HepG2 (cell line): ENCODE measurements around the gene RXFP2. TPM values are rescaled to one million over a fixed set of nuclear protein-coding genes. Genes with fewer than 3 reads are reported as not detected.

Experiments used
- ATAC-seq: fragments of 200-7000 bp; cut with Tn5 transposase; 3 replicates; pipeline ENCODE4 v1.9.1; 2020; ENCODE audit warnings: mild to moderate bottlenecking, moderate library complexity
- BruUV-seq: library from RNA; stranded (reverse); fragments of 400-500 nt; replicated peaks from 2 replicates; lab custom pipeline; 2021; lab: Mats Ljungman, UMichigan
- CTCF ChIA-PET: fragments of 300-600 bp; formaldehyde crosslinking; extraction: SDS; loops from one replicate; lab custom pipeline; 2021; ENCODE audit warnings: low total read pairs, inconsistent platforms, low intra/inter-chr PET ratio; lab: Yijun Ruan, JAX
- POLR2A ChIA-PET: fragments of 350-600 bp; sonication (Branson Sonifier 250); formaldehyde crosslinking; loops from one replicate; lab custom pipeline; 2020; ENCODE audit warnings: antibody characterized with exemption, inconsistent platforms; lab: Yijun Ruan, JAX
- DNase-seq: peaks from one replicate; pipeline ENCODE4 v3.0.0-alpha.2; 2015; ENCODE audit warnings: low spot score
- FAIRE-seq: peaks from 3 replicates; lab custom pipeline; 2011; peaks lifted over from hg19 to GRCh38; lab: Jason Lieb, UNC
- H2AFZ ChIP-seq: one replicate; pipeline ENCODE4 v1.6.1; 2011; ENCODE audit warnings: low read length, inconsistent platforms
- H3K27ac ChIP-seq: fragments of 300-600 bp; 3 replicates; pipeline ENCODE4 v1.8.0; 2011; ENCODE audit warnings: mixed run types, mild to moderate bottlenecking, mixed read lengths, low read length, inconsistent platforms; ENCODE audit not compliant: insufficient read depth; ENCODE audit errors: extremely low read length
- H3K27me3 ChIP-seq, 2 experiments: fragments of 200-600 bp in 1 of 2; 2 replicates in 1 of 2; 3 replicates in 1 of 2; pipeline versions ENCODE4 v1.6.0 to v1.8.0; 2011; ENCODE audit warnings: low read length in 2 of 2, mild to moderate bottlenecking in 2 of 2, moderate library complexity in 2 of 2, inconsistent platforms in 1 of 2; ENCODE audit not compliant: insufficient read depth in 2 of 2, control insufficient read depth in 1 of 2
- H3K36me3 ChIP-seq, 2 experiments: fragments of 200-600 bp in 1 of 2; replicated peaks in 1 of 2; 2 replicates in 1 of 2; 3 replicates in 1 of 2; pipeline versions ENCODE4 v1.5.1 to v1.8.0; 2011; ENCODE audit warnings: low read length in 2 of 2, inconsistent platforms in 1 of 2; ENCODE audit not compliant: insufficient read depth in 2 of 2, control insufficient read depth in 1 of 2
- H3K4me1 ChIP-seq: 2 replicates; pipeline ENCODE4 v1.5.1; 2012; ENCODE audit warnings: low read length, inconsistent platforms; ENCODE audit not compliant: insufficient read depth
- H3K4me2 ChIP-seq: 2 replicates; pipeline ENCODE4 v1.6.0; 2011; ENCODE audit warnings: low read depth, low read length, inconsistent platforms
- H3K4me3 ChIP-seq, 3 experiments: fragments of 200-600 bp in 1 of 3; sonication (generic), shearing (Covaris generic) in 1 of 3; replicated peaks in 1 of 3; 2 replicates each; pipeline ENCODE4 v1.5.1; 2011 to 2016; ENCODE audit warnings: low read length in 3 of 3, inconsistent platforms in 2 of 3, low read depth in 2 of 3, mild to moderate bottlenecking in 2 of 3, control low read depth in 1 of 3, mixed read lengths in 1 of 3; ENCODE audit not compliant: insufficient read depth in 1 of 3
- H3K79me2 ChIP-seq: one replicate; pipeline ENCODE4 v1.6.1; 2011; ENCODE audit warnings: low read length, inconsistent platforms; ENCODE audit not compliant: insufficient read depth
- H3K9ac ChIP-seq: 2 replicates; pipeline ENCODE4 v1.6.0; 2011; ENCODE audit warnings: mild to moderate bottlenecking, low read depth, low read length, inconsistent platforms; ENCODE audit not compliant: insufficient read depth
- H3K9me3 ChIP-seq: 2 replicates; pipeline ENCODE4 v1.5.1; 2012; ENCODE audit warnings: mild to moderate bottlenecking, low read length
- H4K20me1 ChIP-seq: 2 replicates; pipeline ENCODE4 v1.6.0; 2011; ENCODE audit warnings: inconsistent platforms, mild to moderate bottlenecking, low read length, moderate library complexity; ENCODE audit not compliant: insufficient read depth
- FOSL1 ChIP-seq: sonication (generic); formaldehyde crosslinking; IDR thresholded peaks from 2 replicates; pipeline ENCODE4 v1.9.0; 2021; ENCODE audit warnings: missing genetic modification reagents, borderline replicate concordance
- HES4 ChIP-seq: sonication (generic); formaldehyde crosslinking; IDR thresholded peaks from 2 replicates; pipeline ENCODE4 v1.9.0; 2021; ENCODE audit warnings: mild to moderate bottlenecking, missing genetic modification reagents, borderline replicate concordance
- KLF12 ChIP-seq: sonication (generic); formaldehyde crosslinking; IDR thresholded peaks from 2 replicates; pipeline ENCODE4 v1.4.0; 2020; ENCODE audit warnings: missing genetic modification reagents, borderline replicate concordance
- POLR2AphosphoS2 ChIP-seq: IDR thresholded peaks from 2 replicates; pipeline ENCODE4 v1.6.1; 2011; ENCODE audit warnings: low read depth, low read length, improper control_type of control experiment
- REXO4 ChIP-seq: sonication (generic); formaldehyde crosslinking; IDR thresholded peaks from 2 replicates; pipeline ENCODE4 v1.8.0; 2022; ENCODE audit warnings: missing genetic modification reagents, mild to moderate bottlenecking, borderline replicate concordance
- SIN3B ChIP-seq: fragments of 150-350 bp; IDR thresholded peaks from 2 replicates; pipeline ENCODE4 v1.6.1; 2014; ENCODE audit warnings: low read length
- SOX13 ChIP-seq, 3 experiments: fragments of 450-650 bp in 1 of 3; sonication (generic) in 1 of 3; formaldehyde crosslinking in 1 of 3; IDR thresholded peaks in 2 of 3; conservative IDR thresholded peaks in 1 of 3; 2 replicates each; pipeline versions ENCODE4 v1.5.0 to v1.6.1; 2016 to 2020; ENCODE audit warnings: antibody characterized with exemption in 1 of 3, mild to moderate bottlenecking in 1 of 3, missing compliant biosample characterization in 1 of 3, missing genetic modification reagents in 1 of 3, moderate library complexity in 1 of 3
- SSRP1 ChIP-seq: IDR thresholded peaks from 2 replicates; pipeline ENCODE4 v1.6.1; 2016; ENCODE audit warnings: control low read depth
- TBX2 ChIP-seq: sonication (generic); formaldehyde crosslinking; IDR thresholded peaks from 2 replicates; pipeline ENCODE4 v1.5.0; 2020; ENCODE audit warnings: missing genetic modification reagents, mild to moderate bottlenecking, borderline replicate concordance
- ZFAT ChIP-seq: sonication (generic); formaldehyde crosslinking; conservative IDR thresholded peaks from 2 replicates; pipeline ENCODE4 v1.8.1; 2023; ENCODE audit warnings: missing genetic modification reagents, inconsistent platforms
- ZNF232 ChIP-seq: sonication (generic); formaldehyde crosslinking; IDR thresholded peaks from 2 replicates; pipeline ENCODE4 v1.4.0; 2020; ENCODE audit warnings: missing genetic modification reagents, borderline replicate concordance
- ZNF451 ChIP-seq: sonication (generic); formaldehyde crosslinking; IDR thresholded peaks from 2 replicates; pipeline ENCODE4 v1.5.0; 2020; ENCODE audit warnings: mild to moderate bottlenecking, missing genetic modification reagents
- ZNF674 ChIP-seq: sonication (generic); formaldehyde crosslinking; IDR thresholded peaks from 2 replicates; pipeline ENCODE4 v1.5.0; 2020; ENCODE audit warnings: low read depth, mild to moderate bottlenecking, missing genetic modification reagents
- WGBS: methylation state at CpG from one replicate; pipeline ENCODE4 v1.1.6; 2017; ENCODE audit warnings: low lambda C conversion rate; 5-methylcytosine and 5-hydroxymethylcytosine counted together
- in situ Hi-C: cut with HindIII; loops from 2 replicates; pipeline ENCODE4 v1.10.0; 2017; ENCODE audit warnings: low pct_unique_long_range_greater_than_20kb; ENCODE audit not compliant: extremely low pct_ligation_motif_present
- intact Hi-C: fragments of 100-400 bp; cut with micrococcal nuclease; formaldehyde crosslinking; loops from one replicate; pipeline ENCODE4 v1.10.0; 2022; ENCODE audit not compliant: unreplicated experiment
- polyA plus RNA-seq, 8 experiments: library from polyadenylated mRNA; depleted of rRNA in 3 of 8; stranded (reverse) in 7 of 8; unstranded in 1 of 8; fragments of >200 nt; fragmentation: Illumina TruSeq in 4 of 8; extraction: Trizol in 4 of 8; gene quantifications; 2 replicates each; pipeline versions ENCODE4 v1.2.1 to v1.2.3, GENCODE V29; 2011 to 2016; ENCODE audit warnings: low read depth in 4 of 8, missing spikeins in 1 of 8, mixed read lengths in 1 of 8; ENCODE audit not compliant: insufficient read depth in 1 of 8
- total RNA-seq, 5 experiments: library from RNA; depleted of rRNA; stranded (reverse); fragments of >200 nt; fragmentation: Illumina TruSeq; extraction: Trizol; gene quantifications; 2 replicates each; pipeline ENCODE4 v1.2.3, GENCODE V29; 2016; ENCODE audit warnings: low read depth in 1 of 5
- TF ChIP-seq, protein P1 (sequence below): sonication (generic); formaldehyde crosslinking; conservative IDR thresholded peaks from 2 replicates; pipeline ENCODE4 v1.5.0; 2020; ENCODE audit warnings: missing genetic modification reagents
- TF ChIP-seq, protein P2 (sequence below): sonication (generic); formaldehyde crosslinking; IDR thresholded peaks from 2 replicates; pipeline ENCODE4 v1.8.1; 2023; ENCODE audit warnings: mild to moderate bottlenecking, missing genetic modification reagents
- TF ChIP-seq, protein P3 (sequence below): sonication (generic); formaldehyde crosslinking; IDR thresholded peaks from 2 replicates; pipeline ENCODE4 v1.4.0; 2020; ENCODE audit warnings: missing genetic modification reagents

The RXFP2 gene
- total and polyA plus RNA-seq, 2 of the 13 experiments (the other 11 are each of a cell fraction or from before 2014, with no cell fraction given): not detected

DNA sequence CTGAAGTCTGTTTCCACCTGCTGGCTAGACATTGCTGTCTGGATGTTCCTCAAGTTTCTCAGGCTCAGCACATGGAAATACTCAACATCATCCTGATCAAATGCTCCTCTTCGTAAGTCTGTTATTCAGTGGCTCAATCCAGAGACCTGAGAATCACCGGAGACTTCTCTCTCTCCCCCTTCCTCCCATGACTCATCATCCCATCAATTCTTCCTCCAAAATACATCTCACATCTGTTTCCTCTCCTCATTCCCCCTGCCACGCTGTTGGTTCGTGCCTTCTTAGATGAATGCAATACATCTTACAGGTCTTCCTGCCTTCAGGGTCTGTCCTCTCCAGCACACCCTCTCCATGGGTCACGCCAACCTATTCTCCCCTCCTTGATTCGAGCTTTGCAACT is 7.4 kb upstream of the RXFP2 start:
- H3K27me3 ChIP-seq: no peaks in the 10 kb centered on the region; a peak in 1 of 5 replicates
- no TSS peak for BruUV-seq
- no peak for DNase-seq
- ChIA-PET CTCF (no interaction called here), POLR2A (no interaction called here)
- intact Hi-C loops (no loop called here), in situ Hi-C loops (loop anchor here (25.0 kb wide), 1 partner anchor 495 kb away; no protein-coding TSS in a partner anchor)
- H3K79me2 ChIP-seq: no peaks in the 10 kb centered on the region
- TF ChIP-seq SIN3B: no peak
- no peak for TF ChIP-seq ZNF674 (CRISPR knock-in tag)
- TF ChIP-seq ZFAT (CRISPR knock-in tag): no peak
- no peak for TF ChIP-seq ZNF451 (CRISPR knock-in tag)
- TF ChIP-seq POLR2AphosphoS2: no peak
- TF ChIP-seq SOX13 (IDR thresholded peaks at IDR 0.05): no peak
- TF ChIP-seq SOX13 (CRISPR knock-in tag; conservative IDR thresholded peaks at IDR 0.05 in 1 of 2, IDR thresholded peaks at IDR 0.05 in 1 of 2): no peak
- no peak for TF ChIP-seq TBX2 (CRISPR knock-in tag)
- no peak for TF ChIP-seq ZNF232
- TF ChIP-seq, protein P1, sequence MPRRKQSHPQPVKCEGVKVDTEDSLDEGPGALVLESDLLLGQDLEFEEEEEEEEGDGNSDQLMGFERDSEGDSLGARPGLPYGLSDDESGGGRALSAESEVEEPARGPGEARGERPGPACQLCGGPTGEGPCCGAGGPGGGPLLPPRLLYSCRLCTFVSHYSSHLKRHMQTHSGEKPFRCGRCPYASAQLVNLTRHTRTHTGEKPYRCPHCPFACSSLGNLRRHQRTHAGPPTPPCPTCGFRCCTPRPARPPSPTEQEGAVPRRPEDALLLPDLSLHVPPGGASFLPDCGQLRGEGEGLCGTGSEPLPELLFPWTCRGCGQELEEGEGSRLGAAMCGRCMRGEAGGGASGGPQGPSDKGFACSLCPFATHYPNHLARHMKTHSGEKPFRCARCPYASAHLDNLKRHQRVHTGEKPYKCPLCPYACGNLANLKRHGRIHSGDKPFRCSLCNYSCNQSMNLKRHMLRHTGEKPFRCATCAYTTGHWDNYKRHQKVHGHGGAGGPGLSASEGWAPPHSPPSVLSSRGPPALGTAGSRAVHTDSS: no peak
- no peak for TF ChIP-seq HES4 (CRISPR knock-in tag)
- TF ChIP-seq SSRP1: no peak
- TF ChIP-seq FOSL1 (CRISPR knock-in tag): no peak
- TF ChIP-seq, protein P2, sequence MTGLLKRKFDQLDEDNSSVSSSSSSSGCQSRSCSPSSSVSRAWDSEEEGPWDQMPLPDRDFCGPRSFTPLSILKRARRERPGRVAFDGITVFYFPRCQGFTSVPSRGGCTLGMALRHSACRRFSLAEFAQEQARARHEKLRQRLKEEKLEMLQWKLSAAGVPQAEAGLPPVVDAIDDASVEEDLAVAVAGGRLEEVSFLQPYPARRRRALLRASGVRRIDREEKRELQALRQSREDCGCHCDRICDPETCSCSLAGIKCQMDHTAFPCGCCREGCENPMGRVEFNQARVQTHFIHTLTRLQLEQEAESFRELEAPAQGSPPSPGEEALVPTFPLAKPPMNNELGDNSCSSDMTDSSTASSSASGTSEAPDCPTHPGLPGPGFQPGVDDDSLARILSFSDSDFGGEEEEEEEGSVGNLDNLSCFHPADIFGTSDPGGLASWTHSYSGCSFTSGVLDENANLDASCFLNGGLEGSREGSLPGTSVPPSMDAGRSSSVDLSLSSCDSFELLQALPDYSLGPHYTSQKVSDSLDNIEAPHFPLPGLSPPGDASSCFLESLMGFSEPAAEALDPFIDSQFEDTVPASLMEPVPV (CRISPR knock-in tag): no peak
- TF ChIP-seq KLF12 (CRISPR knock-in tag): no peak
- no peak for TF ChIP-seq REXO4
- TF ChIP-seq, protein P3, sequence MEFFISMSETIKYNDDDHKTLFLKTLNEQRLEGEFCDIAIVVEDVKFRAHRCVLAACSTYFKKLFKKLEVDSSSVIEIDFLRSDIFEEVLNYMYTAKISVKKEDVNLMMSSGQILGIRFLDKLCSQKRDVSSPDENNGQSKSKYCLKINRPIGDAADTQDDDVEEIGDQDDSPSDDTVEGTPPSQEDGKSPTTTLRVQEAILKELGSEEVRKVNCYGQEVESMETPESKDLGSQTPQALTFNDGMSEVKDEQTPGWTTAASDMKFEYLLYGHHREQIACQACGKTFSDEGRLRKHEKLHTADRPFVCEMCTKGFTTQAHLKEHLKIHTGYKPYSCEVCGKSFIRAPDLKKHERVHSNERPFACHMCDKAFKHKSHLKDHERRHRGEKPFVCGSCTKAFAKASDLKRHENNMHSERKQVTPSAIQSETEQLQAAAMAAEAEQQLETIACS (CRISPR knock-in tag): no peak
- 42% methylated on average over 6 of the region's 6 CpGs for WGBS
- no peak overlapping the region for H3K27ac ChIP-seq
- H3K4me2 ChIP-seq: no peak overlapping the region
- FAIRE-seq: no peak
- H3K9ac ChIP-seq: no peak overlapping the region
- H3K4me1 ChIP-seq: no peaks in the 10 kb centered on the region
- no peaks in the 10 kb centered on the region for H4K20me1 ChIP-seq
- no peak for ATAC-seq
- no peaks in the 10 kb centered on the region for H3K9me3 ChIP-seq
- no peak overlapping the region for H2AFZ ChIP-seq
- no peak overlapping the region for H3K4me3 ChIP-seq
- no peaks in the 10 kb centered on the region for H3K36me3 ChIP-seq
